Endothelial cell of umbilical vein (primary cell): Measurements from ENCODE around the gene RAB2B. TPM values are rescaled to one million over a fixed set of nuclear protein-coding genes. Genes with fewer than 3 reads are reported as not detected.
"Not testable (repeated sequence)": the region's sequence is repeated elsewhere in the genome, so short reads cannot be mapped to it uniquely, and the experiment has no call there.

Source experiments
- BruUV-seq: library from RNA; stranded (reverse); fragments of 400-500 nt; replicated peaks from 2 replicates; lab custom pipeline; 2021; lab: Mats Ljungman, UMichigan
- CTCF ChIA-PET: fragments of 300-600, 350-600 bp; sonication (Branson Sonifier 250); formaldehyde crosslinking; loops from one replicate; lab custom pipeline; 2021; ENCODE audit warnings: antibody characterized with exemption, inconsistent platforms; lab: Charles Lee
- POLR2A ChIA-PET: fragments of 300-600, 350-600 bp; sonication (Branson Sonifier 250); formaldehyde crosslinking; loops from one replicate; lab custom pipeline; 2021; ENCODE audit warnings: antibody characterized with exemption, inconsistent platforms; lab: Charles Lee
- DNase-seq: peaks from one replicate; pipeline ENCODE4 v3.0.0-alpha.2; 2011; ENCODE audit warnings: low read depth, low spot score
- FAIRE-seq: peaks from 2 replicates; lab custom pipeline; 2011; peaks lifted over from hg19 to GRCh38; lab: Jason Lieb, UNC
- H2AFZ ChIP-seq: 2 replicates; pipeline ENCODE4 v1.6.0; 2012; ENCODE audit warnings: low read depth, low read length, control low read depth, inconsistent platforms
- H3K27ac ChIP-seq: 2 replicates; pipeline ENCODE4 v1.5.1; 2011; ENCODE audit warnings: low read depth, mild to moderate bottlenecking, control low read depth, low read length, moderate library complexity; ENCODE audit not compliant: insufficient read depth
- H3K27me3 ChIP-seq, 2 experiments: 2 replicates each; pipeline versions ENCODE4 v1.6.0 to v1.6.1; 2011; ENCODE audit warnings: low read length in 2 of 2, mixed read lengths in 1 of 2; ENCODE audit not compliant: control insufficient read depth in 2 of 2, insufficient read depth in 2 of 2
- H3K36me3 ChIP-seq, 2 experiments: 2 replicates in 1 of 2; 3 replicates in 1 of 2; pipeline ENCODE4 v1.5.1; 2011; ENCODE audit warnings: low read length in 2 of 2, mild to moderate bottlenecking in 1 of 2, moderate library complexity in 1 of 2; ENCODE audit not compliant: control insufficient read depth in 2 of 2, insufficient read depth in 2 of 2; ENCODE audit errors: extremely low read depth in 1 of 2
- H3K4me1 ChIP-seq: 3 replicates; pipeline ENCODE4 v1.5.1; 2011; ENCODE audit warnings: mild to moderate bottlenecking, low read length; ENCODE audit not compliant: control insufficient read depth, insufficient read depth; ENCODE audit errors: extremely low read depth
- H3K4me2 ChIP-seq: 2 replicates; pipeline ENCODE4 v1.6.1; 2011; ENCODE audit warnings: low read length, control low read depth, mixed read lengths; ENCODE audit not compliant: insufficient read depth
- H3K4me3 ChIP-seq, 3 experiments: fragments of 200-600 bp in 1 of 3; sonication (generic), shearing (Covaris generic) in 1 of 3; replicated peaks in 1 of 3; 2 replicates each; pipeline ENCODE4 v1.5.1; 2011 to 2016; ENCODE audit warnings: control low read depth in 3 of 3, low read length in 3 of 3, mild to moderate bottlenecking in 2 of 3, inconsistent platforms in 1 of 3, low read depth in 1 of 3, moderate library complexity in 1 of 3; ENCODE audit not compliant: insufficient read depth in 1 of 3
- H3K79me2 ChIP-seq: 2 replicates; pipeline ENCODE4 v1.6.0; 2012; ENCODE audit warnings: low read length, inconsistent platforms; ENCODE audit not compliant: control insufficient read depth, insufficient read depth
- H3K9ac ChIP-seq: replicated peaks from 2 replicates; pipeline ENCODE3; 2011; ENCODE audit warnings: low read length, control low read depth; ENCODE audit not compliant: insufficient read depth; ENCODE audit errors: extremely low read depth
- H3K9me1 ChIP-seq: replicated peaks from 3 replicates; pipeline ENCODE4 v1.6.0; 2011; ENCODE audit warnings: mild to moderate bottlenecking, low read length; ENCODE audit not compliant: control insufficient read depth, insufficient read depth; ENCODE audit errors: extremely low read depth
- H3K9me3 ChIP-seq: replicated peaks from 2 replicates; pipeline ENCODE4 v1.5.1; 2012; ENCODE audit warnings: low read length, inconsistent platforms; ENCODE audit not compliant: control insufficient read depth, insufficient read depth
- H4K20me1 ChIP-seq: replicated peaks from 2 replicates; pipeline ENCODE3; 2011; ENCODE audit warnings: mild to moderate bottlenecking, low read length; ENCODE audit not compliant: control insufficient read depth, insufficient read depth; ENCODE audit errors: extremely low read depth
- CTCF ChIP-seq, 2 donors: IDR thresholded peaks; 1 replicate in 1 of 2; 2 replicates in 1 of 2; pipeline ENCODE4 v1.5.1; 2011; ENCODE audit warnings: low read length in 2 of 2, mild to moderate bottlenecking in 2 of 2, moderate library complexity in 2 of 2, control low read depth in 1 of 2, inconsistent platforms in 1 of 2, low read depth in 1 of 2; ENCODE audit not compliant: insufficient read depth in 1 of 2; ENCODE audit errors: extremely low read depth in 1 of 2
- EZH2 ChIP-seq: IDR thresholded peaks from 2 replicates; pipeline ENCODE4 v1.6.1; 2012; ENCODE audit warnings: borderline replicate concordance, low read depth, mild to moderate bottlenecking, moderate library complexity, low read length, inconsistent platforms; ENCODE audit not compliant: severe bottlenecking
- FOS ChIP-seq: IDR thresholded peaks from 2 replicates; pipeline ENCODE4 v1.6.1; 2011; ENCODE audit warnings: mild to moderate bottlenecking, low read length, moderate library complexity, borderline replicate concordance; ENCODE audit not compliant: insufficient read depth
- GATA2 ChIP-seq: IDR thresholded peaks from 2 replicates; pipeline ENCODE4 v1.7.0; 2011; ENCODE audit warnings: low read depth, mild to moderate bottlenecking, moderate library complexity, mixed read lengths, low read length; ENCODE audit not compliant: insufficient read length, insufficient read depth
- POLR2A ChIP-seq: IDR thresholded peaks from 2 replicates; pipeline ENCODE4 v1.6.1; 2012; ENCODE audit warnings: low read depth, mild to moderate bottlenecking, control low read depth, low read length
- POLR2AphosphoS5 ChIP-seq: IDR thresholded peaks from 2 replicates; pipeline ENCODE4 v1.6.1; 2012; ENCODE audit warnings: low read depth, mild to moderate bottlenecking, control low read depth, low read length, moderate library complexity; ENCODE audit not compliant: insufficient read depth
- dilution Hi-C: fragments of 300-500 bp; cut with MboI; formaldehyde crosslinking; loops from one replicate; pipeline ENCODE4 v1.15.0; 2019; ENCODE audit warnings: low sequenced_read_pairs; ENCODE audit not compliant: extremely low pct_ligation_motif_present
- intact Hi-C: fragments of 100-400 bp; cut with micrococcal nuclease; formaldehyde crosslinking; loops from one replicate; pipeline ENCODE4 v1.10.0; 2022
- polyA plus RNA-seq, 4 experiments: library from polyadenylated mRNA; depleted of rRNA in 3 of 4; stranded (reverse) in 3 of 4; unstranded in 1 of 4; fragments of >200 nt; gene quantifications; 2 replicates each; pipeline versions ENCODE4 v1.2.1 to v1.2.3, GENCODE V29; 2011 to 2012; ENCODE audit warnings: missing spikeins in 1 of 4
- total RNA-seq: library from RNA; stranded (reverse); gene quantifications from 2 replicates; pipeline ENCODE4 v1.2.3, GENCODE V29; 2021

The RAB2B gene
- total and polyA plus RNA-seq, 2 donors (not counting 3 experiments of a cell fraction or from before 2014, with no cell fraction given): 27.9 to 29.1 TPM

GRCh38 chr14:21449899-21450216, 26.9 kb downstream of the RAB2B start:
- H3K4me2 ChIP-seq: peak overlapping the region; percentile 45
- H3K36me3 ChIP-seq: peaks cover 0 to 4% of the 10 kb centered on the region in 2 experiments
- no peaks in the 10 kb centered on the region for H3K9me1 ChIP-seq
- ChIA-PET CTCF (interaction anchor here (1.4 kb wide), 1 partner anchor 20 kb away, joined by 3 read pairs; no protein-coding TSS in a partner anchor), POLR2A (no interaction called here)
- H3K27me3 ChIP-seq: no peaks in the 10 kb centered on the region
- TF ChIP-seq GATA2 (no peak), POLR2A (no peak), POLR2AphosphoS5 (no peak), FOS (no peak), CTCF (IDR thresholded peaks at IDR 0.05; ENCODE audit: extremely low read depth in 1 of 2, insufficient read depth in 1 of 2, low read depth in 1 of 2, low read length in 2 of 2) (no peak), EZH2 (no peak)
- H3K9me3 ChIP-seq: no peaks in the 10 kb centered on the region
- dilution Hi-C loops (no loop called here), intact Hi-C loops (no loop called here)
- BruUV-seq: no TSS peak
- H3K9ac ChIP-seq: no peak overlapping the region
- no peak overlapping the region for H2AFZ ChIP-seq
- H3K4me3 ChIP-seq: no peak overlapping the region
- FAIRE-seq (no peak), DNase-seq (no peak)
- H3K4me1 ChIP-seq: peaks cover 15% of the 10 kb centered on the region
- no peak overlapping the region for H3K27ac ChIP-seq
- H3K79me2 ChIP-seq: peaks cover 92% of the 10 kb centered on the region
- H4K20me1 ChIP-seq: no peaks in the 10 kb centered on the region

- DNase-seq, dilution Hi-C loops, H3K4me1 ChIP-seq, H3K27me3 ChIP-seq, H3K9me1 ChIP-seq, BruUV-seq, H3K9me3 ChIP-seq, H3K36me3 ChIP-seq, H2AFZ ChIP-seq, H3K9ac ChIP-seq, H3K27ac ChIP-seq, intact Hi-C loops, POLR2A ChIA-PET, FAIRE-seq, H4K20me1 ChIP-seq, H3K4me3 ChIP-seq, H3K4me2 ChIP-seq: not testable (repeated sequence)
- CTCF ChIA-PET: interaction anchor here (0.6 to 2.1 kb wide), 3 partner anchors 12 to 63 kb away, joined by 3 to 4 read pairs (median 4); no protein-coding TSS in a partner anchor
- H3K79me2 ChIP-seq: peaks cover 81% of the 10 kb centered on the region
These were observed 34.1 kb downstream of the RAB2B start for GRCh38 chr14:21442657-21443056.
